Skeletal muscle tissue (tissue), 4 donors: ENCODE measurements around the gene NKX6-2. TPM values are rescaled to one million over a fixed set of nuclear protein-coding genes. Genes with fewer than 3 reads are reported as not detected.
"Not testable (repeated sequence)": the region's sequence is repeated elsewhere in the genome, so short reads cannot be mapped to it uniquely, and the experiment has no call there.

Experiments
- H3K27ac ChIP-seq: one replicate; pipeline ENCODE4 v1.7.0; 2013; ENCODE audit warnings: mild to moderate bottlenecking, low read depth, low read length, inconsistent platforms
- H3K27me3 ChIP-seq, 3 donors: one replicate each; pipeline ENCODE4 v1.7.0; 2013; ENCODE audit warnings: low read length in 3 of 3; ENCODE audit not compliant: control insufficient read depth in 3 of 3, insufficient read depth in 3 of 3
- H3K36me3 ChIP-seq, 3 donors: one replicate each; pipeline ENCODE4 v1.7.0; 2013; ENCODE audit warnings: low read length in 3 of 3; ENCODE audit not compliant: control insufficient read depth in 3 of 3, insufficient read depth in 3 of 3
- H3K4me1 ChIP-seq, 3 donors: one replicate each; pipeline ENCODE4 v1.7.0; 2013; ENCODE audit warnings: low read length in 3 of 3, mild to moderate bottlenecking in 3 of 3; ENCODE audit not compliant: control insufficient read depth in 3 of 3, insufficient read depth in 3 of 3
- H3K4me3 ChIP-seq, 3 donors: one replicate each; pipeline ENCODE4 v1.7.0; 2013; ENCODE audit warnings: low read length in 3 of 3
- H3K9ac ChIP-seq, 3 donors: one replicate each; pipeline ENCODE4 v1.7.0; 2013; ENCODE audit warnings: low read length in 3 of 3, mild to moderate bottlenecking in 3 of 3, moderate library complexity in 2 of 3, low read depth in 1 of 3
- H3K9me3 ChIP-seq, 3 donors: one replicate each; pipeline ENCODE4 v1.7.0; 2013; ENCODE audit warnings: low read length in 3 of 3; ENCODE audit not compliant: control insufficient read depth in 3 of 3
- total RNA-seq: library from RNA; depleted of rRNA; stranded (reverse); fragments of >200 nt; gene quantifications from one replicate; pipeline ENCODE4 v1.2.3, GENCODE V29; 2014
- donor health status: Osteomylitis.

The NKX6-2 gene
- total RNA-seq, 1 donor from 2014 or later, result not detected

- Histone ChIP-seq H3K4me1 (no peaks in the 10 kb centered on the region), H3K36me3 (no peaks in the 10 kb centered on the region), H3K9ac (no peak overlapping the region), H3K27me3 (peaks cover 11 to 31% (median 12%) of the 10 kb centered on the region in 3 donors), H3K9me3 (peaks cover 0 to 4% (median 0%) of the 10 kb centered on the region in 3 donors), H3K27ac (no peak overlapping the region), H3K4me3 (no peak overlapping the region)
Observed at GRCh38 chr10:132798876-132799275, 12.9 kb upstream of the NKX6-2 start.

DNA sequence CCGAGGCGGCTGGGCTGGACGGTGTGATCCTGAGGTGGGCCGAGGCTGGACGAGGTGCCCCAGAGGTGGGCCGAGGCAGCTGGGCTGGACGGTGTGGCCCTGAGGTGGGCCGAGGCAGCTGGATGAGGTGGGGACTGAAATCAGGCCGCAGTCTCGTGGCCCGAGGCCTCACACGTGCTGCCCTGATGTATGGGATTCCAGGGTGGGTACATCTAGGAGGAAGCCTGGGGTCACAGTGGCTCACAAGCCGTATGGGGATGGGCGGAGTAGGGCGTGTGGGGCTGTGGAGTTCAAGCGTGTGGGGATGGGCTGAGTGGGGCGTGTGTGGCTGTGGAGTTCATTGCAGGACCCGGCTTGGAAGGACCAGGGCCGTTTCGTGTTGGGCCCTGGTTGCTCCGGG lies 12.5 kb upstream of the NKX6-2 start:
- H3K9ac ChIP-seq, result no peak overlapping the region
- H3K4me3 ChIP-seq, result no peak overlapping the region
- H3K9me3 ChIP-seq, result peaks cover 0 to 4% (median 0%) of the 10 kb centered on the region in 3 donors
- peaks cover 15 to 33% (median 17%) of the 10 kb centered on the region in 3 donors for H3K27me3 ChIP-seq
- H3K4me1 ChIP-seq, result no peaks in the 10 kb centered on the region
- no peaks in the 10 kb centered on the region for H3K36me3 ChIP-seq
- no peak overlapping the region for H3K27ac ChIP-seq

- peaks cover 18 to 35% (median 20%) of the 10 kb centered on the region in 3 donors for H3K27me3 ChIP-seq
- H3K9ac ChIP-seq, H3K9me3 ChIP-seq, H3K4me1 ChIP-seq, H3K27ac ChIP-seq, H3K36me3 ChIP-seq, H3K4me3 ChIP-seq: not testable (repeated sequence)
Observed at GRCh38 chr10:132797986-132798385, 12.0 kb upstream of the NKX6-2 start.

DNA sequence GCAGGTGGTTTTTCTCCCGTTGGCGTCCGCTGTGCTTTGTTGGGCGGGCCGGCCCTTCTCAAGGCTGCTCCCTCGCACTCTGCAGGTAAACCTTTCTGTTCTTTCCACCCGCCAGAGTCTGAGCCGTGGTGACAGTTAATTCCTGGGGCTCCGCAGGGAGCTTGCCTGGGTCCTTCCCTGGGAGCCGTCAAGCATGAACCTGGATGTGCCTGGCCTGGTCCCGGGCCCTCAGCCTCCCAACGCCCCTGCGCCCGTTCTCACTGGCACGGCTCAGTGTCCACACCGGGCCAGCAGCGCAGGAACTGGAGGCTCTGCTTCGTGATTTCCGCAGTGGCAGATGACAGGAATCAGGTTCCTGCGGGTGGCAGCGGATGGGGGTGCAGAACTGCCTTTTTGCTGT lies 10.9 kb upstream of the NKX6-2 start:
- H3K9me3 ChIP-seq, result peaks cover 0 to 2% (median 0%) of the 10 kb centered on the region in 3 donors
- H3K4me1 ChIP-seq, result no peaks in the 10 kb centered on the region
- no peak overlapping the region for H3K27ac ChIP-seq
- no peak overlapping the region for H3K9ac ChIP-seq
- H3K27me3 ChIP-seq, result peaks cover 19 to 39% (median 28%) of the 10 kb centered on the region in 3 donors
- H3K36me3 ChIP-seq, result no peaks in the 10 kb centered on the region
- no peak overlapping the region for H3K4me3 ChIP-seq

- Histone ChIP-seq H3K4me3 (no peak overlapping the region), H3K9ac (no peak overlapping the region), H3K27me3 (peaks cover 35 to 52% (median 39%) of the 10 kb centered on the region in 3 donors), H3K27ac (no peak overlapping the region), H3K9me3 (no peaks in the 10 kb centered on the region), H3K36me3 (no peaks in the 10 kb centered on the region), H3K4me1 (no peaks in the 10 kb centered on the region)
Observed at GRCh38 chr10:132793871-132794849, 8.2 kb upstream of the NKX6-2 start.

DNA sequence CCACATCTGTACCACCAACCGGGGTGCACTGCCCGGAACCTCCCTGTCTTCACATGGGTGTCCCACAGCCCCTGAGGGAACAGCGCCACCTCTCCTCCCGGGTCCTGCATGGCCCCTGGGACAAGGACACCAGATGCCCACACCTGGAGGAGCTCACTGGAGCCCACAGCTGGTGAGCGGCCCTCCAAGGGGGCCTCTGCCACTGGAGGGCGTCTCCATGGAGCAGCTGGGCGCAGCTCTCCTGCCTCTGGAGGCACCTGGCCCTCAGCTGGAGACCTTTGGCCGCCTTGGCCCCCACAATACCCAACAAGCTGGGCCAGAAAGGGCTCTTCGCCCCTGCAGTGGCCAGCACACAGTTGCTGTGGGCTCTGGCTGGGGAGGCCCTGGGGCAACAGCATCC lies 7.3 kb upstream of the NKX6-2 start:
- Histone ChIP-seq H3K36me3 (no peaks in the 10 kb centered on the region), H3K9me3 (no peaks in the 10 kb centered on the region), H3K4me1 (no peaks in the 10 kb centered on the region), H3K27me3 (peaks cover 40 to 54% (median 48%) of the 10 kb centered on the region in 3 donors), H3K9ac (no peak overlapping the region), H3K27ac (no peak overlapping the region), H3K4me3 (no peak overlapping the region)

GRCh38 chr10:132792796-132793195 lies 6.8 kb upstream of the NKX6-2 start:
- no peaks in the 10 kb centered on the region for H3K36me3 ChIP-seq
- no peaks in the 10 kb centered on the region for H3K9me3 ChIP-seq
- no peak overlapping the region for H3K4me3 ChIP-seq
- H3K27me3 ChIP-seq, result peaks cover 40 to 55% (median 52%) of the 10 kb centered on the region in 3 donors
- H3K4me1 ChIP-seq, result no peaks in the 10 kb centered on the region
- H3K9ac ChIP-seq, result no peak overlapping the region
- H3K27ac ChIP-seq, result no peak overlapping the region

- H3K36me3 ChIP-seq, H3K9me3 ChIP-seq, H3K4me1 ChIP-seq, H3K4me3 ChIP-seq, H3K27ac ChIP-seq, H3K9ac ChIP-seq: not testable (repeated sequence)
- peaks cover 40 to 58% (median 53%) of the 10 kb centered on the region in 3 donors for H3K27me3 ChIP-seq
Observed at GRCh38 chr10:132792099-132792498, 6.2 kb upstream of the NKX6-2 start.

DNA sequence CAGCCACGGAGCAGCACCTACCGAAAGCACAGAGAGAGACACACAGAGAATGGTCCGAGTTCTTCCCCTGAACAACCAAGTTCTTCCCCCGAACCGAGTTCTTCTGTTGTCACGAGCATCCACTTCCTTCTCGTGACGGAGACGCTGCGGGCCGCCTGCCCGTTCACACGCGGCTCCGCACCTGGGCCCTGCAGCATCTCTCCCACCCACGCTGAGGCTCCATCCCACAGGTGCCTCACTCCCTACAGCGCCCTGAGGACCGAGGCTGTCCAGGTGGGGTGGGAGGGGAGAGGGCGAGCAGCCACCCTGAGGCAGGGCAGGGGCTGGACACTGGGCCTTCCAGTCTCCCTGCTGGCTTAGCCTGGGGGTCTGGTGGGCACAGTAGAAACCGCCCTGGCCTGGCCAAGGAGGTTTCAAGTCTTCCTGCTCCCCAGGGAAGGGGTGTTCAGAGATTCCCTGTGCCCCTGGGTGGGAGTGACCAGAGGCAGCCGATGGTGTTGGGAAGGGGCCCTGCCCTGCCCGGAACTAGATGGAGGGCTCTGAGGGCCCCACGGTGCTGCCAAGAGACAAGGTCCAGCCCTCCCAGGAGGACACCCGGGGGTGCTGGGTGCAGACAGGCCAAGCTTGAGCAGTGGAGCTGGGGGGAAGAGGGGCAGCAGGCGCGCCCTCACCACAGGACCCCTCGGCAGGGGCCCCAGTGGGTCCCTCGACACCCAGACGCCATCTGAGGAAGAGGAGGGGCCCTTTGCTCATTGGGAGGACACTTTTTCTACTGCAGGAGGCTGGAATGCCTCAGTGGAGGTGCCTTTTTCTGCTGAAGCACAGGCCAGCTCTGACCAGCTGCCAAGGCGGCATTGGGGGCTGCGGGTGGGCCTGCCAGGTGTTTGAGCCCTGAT lies 5.2 kb upstream of the NKX6-2 start:
- Histone ChIP-seq H3K36me3 (no peaks in the 10 kb centered on the region), H3K27me3 (peaks cover 47 to 57% (median 56%) of the 10 kb centered on the region in 3 donors), H3K9ac (no peak overlapping the region), H3K4me3 (no peak overlapping the region), H3K9me3 (no peaks in the 10 kb centered on the region), H3K4me1 (peaks cover 0 to 5% (median 3%) of the 10 kb centered on the region in 3 donors), H3K27ac (no peak overlapping the region)
